ENCODE measurements around the gene NPTX2.

GRCh38 chr7:98619450-98620321, 2.6 kb downstream of the NPTX2 start:
- TF ChIP-seq, protein P1, sequence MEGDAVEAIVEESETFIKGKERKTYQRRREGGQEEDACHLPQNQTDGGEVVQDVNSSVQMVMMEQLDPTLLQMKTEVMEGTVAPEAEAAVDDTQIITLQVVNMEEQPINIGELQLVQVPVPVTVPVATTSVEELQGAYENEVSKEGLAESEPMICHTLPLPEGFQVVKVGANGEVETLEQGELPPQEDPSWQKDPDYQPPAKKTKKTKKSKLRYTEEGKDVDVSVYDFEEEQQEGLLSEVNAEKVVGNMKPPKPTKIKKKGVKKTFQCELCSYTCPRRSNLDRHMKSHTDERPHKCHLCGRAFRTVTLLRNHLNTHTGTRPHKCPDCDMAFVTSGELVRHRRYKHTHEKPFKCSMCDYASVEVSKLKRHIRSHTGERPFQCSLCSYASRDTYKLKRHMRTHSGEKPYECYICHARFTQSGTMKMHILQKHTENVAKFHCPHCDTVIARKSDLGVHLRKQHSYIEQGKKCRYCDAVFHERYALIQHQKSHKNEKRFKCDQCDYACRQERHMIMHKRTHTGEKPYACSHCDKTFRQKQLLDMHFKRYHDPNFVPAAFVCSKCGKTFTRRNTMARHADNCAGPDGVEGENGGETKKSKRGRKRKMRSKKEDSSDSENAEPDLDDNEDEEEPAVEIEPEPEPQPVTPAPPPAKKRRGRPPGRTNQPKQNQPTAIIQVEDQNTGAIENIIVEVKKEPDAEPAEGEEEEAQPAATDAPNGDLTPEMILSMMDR (IDR thresholded peaks at IDR 0.05; ENCODE audit: poor library complexity): no peak
- TF ChIP-seq EZH2phosphoT487 (IDR thresholded peaks at IDR 0.05; ENCODE audit: low read depth, severe bottlenecking, unreplicated experiment): no peak

Measured in hepatocyte (in vitro differentiated cells).